ENCODE data around the gene PARD3.
"Not testable (repeated sequence)": the region's sequence is repeated elsewhere in the genome, so short reads cannot be mapped to it uniquely, and the experiment has no call there.

Gene PARD3

GRCh38 chr10:34433241-34434076, 381.6 kb downstream of the PARD3 start:
- DNase-seq, result no peak

- DNase-seq, result no peak
These were observed 382.5 kb downstream of the PARD3 start for GRCh38 chr10:34432589-34432988.

GRCh38 chr10:34430685-34431084, 384.4 kb downstream of the PARD3 start:
- no peak for DNase-seq

GRCh38 chr10:34428501-34428900, 386.6 kb downstream of the PARD3 start:
- DNase-seq, result no peak

GRCh38 chr10:34427911-34428216, 387.2 kb downstream of the PARD3 start:
- DNase-seq, result no peak

GRCh38 chr10:34427158-34427910, 387.8 kb downstream of the PARD3 start:
- not testable (repeated sequence) for DNase-seq

- DNase-seq, result not testable (repeated sequence)
These were observed 388.4 kb downstream of the PARD3 start for GRCh38 chr10:34426538-34427157.

- DNase-seq, result no peak
These were observed 389.1 kb downstream of the PARD3 start for GRCh38 chr10:34426041-34426440.

- no peak for DNase-seq
These were observed 391.1 kb downstream of the PARD3 start for GRCh38 chr10:34423673-34424625.

- no peak for DNase-seq
These were observed 394.3 kb downstream of the PARD3 start for GRCh38 chr10:34420795-34421194.

- DNase-seq, result no peak
These were observed 394.8 kb downstream of the PARD3 start for GRCh38 chr10:34420273-34420672.

GRCh38 chr10:34415039-34415438, 400.1 kb downstream of the PARD3 start:
- DNase-seq, result no peak

GRCh38 chr10:34413756-34414587, 401.1 kb downstream of the PARD3 start:
- no peak for DNase-seq

GRCh38 chr10:34413214-34413613, 401.9 kb downstream of the PARD3 start:
- DNase-seq, result no peak

GRCh38 chr10:34408956-34409355, 406.1 kb downstream of the PARD3 start:
- no peak for DNase-seq

- DNase-seq, result no peak
These were observed 406.7 kb downstream of the PARD3 start for GRCh38 chr10:34408381-34408780.

- no peak for DNase-seq
These were observed 407.7 kb downstream of the PARD3 start for GRCh38 chr10:34407324-34407805.

GRCh38 chr10:34406463-34407323, 408.4 kb downstream of the PARD3 start:
- no peak for DNase-seq

- DNase-seq, result no peak
These were observed 409.3 kb downstream of the PARD3 start for GRCh38 chr10:34405611-34406462.

GRCh38 chr10:34403512-34403911, 411.6 kb downstream of the PARD3 start:
- DNase-seq, result no peak

Data from activated CD4-positive, alpha-beta T cell treated with anti-CD3 and anti-CD28 coated beads, Interleukin-2, amount 50 U/mL, for 1 hour (primary cell).